ENCODE results near the gene SOX13. TPM values are rescaled to one million over a fixed set of nuclear protein-coding genes. Genes with fewer than 3 reads are reported as not detected.

Gene SOX13
- total RNA-seq (2014; rRNA removed; shearing (Covaris generic)) = 8.3 and 8.7 TPM in 2 replicates

GRCh38 chr1:204072931-204073836 lies at the start of gene SOX13:
Gene SOX13 (plus strand): TSS chr1:204073115. CDS start chr1:204112916, 39,801 bp downstream.

GRCh38 chr1:204151552-204152309 lies 78.8 kb downstream of the SOX13 start, which contains the start of gene ETNK2:
Gene ETNK2 (minus strand): TSS chr1:204152044. CDS start chr1:204151852, 192 bp downstream.

GRCh38 chr1:204166219-204166618 lies 93.3 kb downstream of the SOX13 start, which contains the start of gene REN:
Gene REN (minus strand): TSS chr1:204166337. CDS start chr1:204166293, 44 bp downstream.

Other genes starting within 250 kb of the SOX13 start
- gene SNRPE, start 211.5 kb upstream of the SOX13 start, total RNA-seq (2014; rRNA removed; shearing (Covaris generic)) = 215 and 233 TPM in 2 replicates
- gene ETNK2, start 78.9 kb downstream of the SOX13 start, total RNA-seq (2014; rRNA removed; shearing (Covaris generic)) = 14.2 and 16.4 TPM in 2 replicates
- gene REN, start 93.2 kb downstream of the SOX13 start, total RNA-seq (2014; rRNA removed; shearing (Covaris generic)) = 0.08 TPM in 1 of 2 replicates, not detected in the other
- 7.8 and 12.4 TPM in 2 replicates for gene KISS1, start 123.4 kb downstream of the SOX13 start, total RNA-seq (2014; rRNA removed; shearing (Covaris generic))
- gene GOLT1A, start 140.9 kb downstream of the SOX13 start, total RNA-seq (2014; rRNA removed; shearing (Covaris generic)) = 1.6 and 2.0 TPM in 2 replicates

Measured in A375 (cell line).